NCI-H2227 (cell line): Measurements from ENCODE around the gene RAB1A.

Experiments
- DNase-seq: peaks from one replicate; lab custom pipeline; 2025; ENCODE audit not compliant: unreplicated experiment; lab: John Stamatoyannopoulos, UW

The RAB1A gene

GRCh38 chr2:65093211-65093610 lies 36.7 kb downstream of the RAB1A start:
- no peak for DNase-seq

GRCh38 chr2:65092791-65093190 lies 37.1 kb downstream of the RAB1A start:
- DNase-seq: no peak

GRCh38 chr2:65085148-65085547 lies 44.8 kb downstream of the RAB1A start:
- no peak for DNase-seq

- DNase-seq: no peak
Observed at GRCh38 chr2:65081232-65081685, 48.6 kb downstream of the RAB1A start.

- no peak for DNase-seq
Observed at GRCh38 chr2:65079017-65079416, 50.9 kb downstream of the RAB1A start.

- no peak for DNase-seq
Observed at GRCh38 chr2:65077898-65078297, 52.0 kb downstream of the RAB1A start.

GRCh38 chr2:65076345-65076710 lies 53.6 kb downstream of the RAB1A start:
- DNase-seq: no peak

- no peak for DNase-seq
Observed at GRCh38 chr2:65075605-65076344, 54.1 kb downstream of the RAB1A start.

GRCh38 chr2:65075176-65075575 lies 54.7 kb downstream of the RAB1A start:
- DNase-seq: no peak

GRCh38 chr2:65073879-65074565 lies 55.9 kb downstream of the RAB1A start:
- DNase-seq: no peak

GRCh38 chr2:65072181-65072970 lies 57.5 kb downstream of the RAB1A start:
- no peak for DNase-seq

GRCh38 chr2:65071499-65072180 lies 58.3 kb downstream of the RAB1A start:
- DNase-seq: no peak

GRCh38 chr2:65070856-65071255 lies 59.0 kb downstream of the RAB1A start:
- DNase-seq: no peak

GRCh38 chr2:65070172-65070830 lies 59.6 kb downstream of the RAB1A start:
- DNase-seq: no peak

GRCh38 chr2:65069439-65069824 lies 60.5 kb downstream of the RAB1A start:
- no peak for DNase-seq

- DNase-seq: no peak
Observed at GRCh38 chr2:65067806-65068553, 61.9 kb downstream of the RAB1A start.

- DNase-seq: peak; percentile 34
Observed at GRCh38 chr2:65064728-65065552, 65.0 kb downstream of the RAB1A start.

GRCh38 chr2:65062843-65063825 lies 66.8 kb downstream of the RAB1A start:
- DNase-seq: no peak
